HL-60 (cell line): ENCODE measurements around the gene XYLT1.

ENCODE experiments used
- POLR2AphosphoS5 ChIP-seq: IDR thresholded peaks from 2 replicates; pipeline ENCODE4 v1.6.1; 2012; ENCODE audit warnings: low read depth
- REST ChIP-seq: IDR thresholded peaks from 2 replicates; pipeline ENCODE4 v1.6.1; 2012; ENCODE audit warnings: low read depth; ENCODE audit not compliant: insufficient replicate concordance
- TF ChIP-seq, protein P1 (sequence below): IDR thresholded peaks from one replicate; pipeline ENCODE4 v1.5.1; 2011; ENCODE audit warnings: low read length, control low read depth, inconsistent platforms; ENCODE audit not compliant: insufficient read depth

GRCh38 chr16:17450291-17450690, 20.5 kb downstream of the XYLT1 start:
- TF ChIP-seq, protein P1, sequence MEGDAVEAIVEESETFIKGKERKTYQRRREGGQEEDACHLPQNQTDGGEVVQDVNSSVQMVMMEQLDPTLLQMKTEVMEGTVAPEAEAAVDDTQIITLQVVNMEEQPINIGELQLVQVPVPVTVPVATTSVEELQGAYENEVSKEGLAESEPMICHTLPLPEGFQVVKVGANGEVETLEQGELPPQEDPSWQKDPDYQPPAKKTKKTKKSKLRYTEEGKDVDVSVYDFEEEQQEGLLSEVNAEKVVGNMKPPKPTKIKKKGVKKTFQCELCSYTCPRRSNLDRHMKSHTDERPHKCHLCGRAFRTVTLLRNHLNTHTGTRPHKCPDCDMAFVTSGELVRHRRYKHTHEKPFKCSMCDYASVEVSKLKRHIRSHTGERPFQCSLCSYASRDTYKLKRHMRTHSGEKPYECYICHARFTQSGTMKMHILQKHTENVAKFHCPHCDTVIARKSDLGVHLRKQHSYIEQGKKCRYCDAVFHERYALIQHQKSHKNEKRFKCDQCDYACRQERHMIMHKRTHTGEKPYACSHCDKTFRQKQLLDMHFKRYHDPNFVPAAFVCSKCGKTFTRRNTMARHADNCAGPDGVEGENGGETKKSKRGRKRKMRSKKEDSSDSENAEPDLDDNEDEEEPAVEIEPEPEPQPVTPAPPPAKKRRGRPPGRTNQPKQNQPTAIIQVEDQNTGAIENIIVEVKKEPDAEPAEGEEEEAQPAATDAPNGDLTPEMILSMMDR = no peak
- no peak for TF ChIP-seq POLR2AphosphoS5
- TF ChIP-seq REST = no peak
